ENCODE measurements around the gene SERPINB7. TPM values are rescaled to one million over a fixed set of nuclear protein-coding genes. Genes with fewer than 3 reads are reported as not detected.

The SERPINB7 gene
- total RNA-seq, 1 experiment from 2014 or later: not detected

DNA sequence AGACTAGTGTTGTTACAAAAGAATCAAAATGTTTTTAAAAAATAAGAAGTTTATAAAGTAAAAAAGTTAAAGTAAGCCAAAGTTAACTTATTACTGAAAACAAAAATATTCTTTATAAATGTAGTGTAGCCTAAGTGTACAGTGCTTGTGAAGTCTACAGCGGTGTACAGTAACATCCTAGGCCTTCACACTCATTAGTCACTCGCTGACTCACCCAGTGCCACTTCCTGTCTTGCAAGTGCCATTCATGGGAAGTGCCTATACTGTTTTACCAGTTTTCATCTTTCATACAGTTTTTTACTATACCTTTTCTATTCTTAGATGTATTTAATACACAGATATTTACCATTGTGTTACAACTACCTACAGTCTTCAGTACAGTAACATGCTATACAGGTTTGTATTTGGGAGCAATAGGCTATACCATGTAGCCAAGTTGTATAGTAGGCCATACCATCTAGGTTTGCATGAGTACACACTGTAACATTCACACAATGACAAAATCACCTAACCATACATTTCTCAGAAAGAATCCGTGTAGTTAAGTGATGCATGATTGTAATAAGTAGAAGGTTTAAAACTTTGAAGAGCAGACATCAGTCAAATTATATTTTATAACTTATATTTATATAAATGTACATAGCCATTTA lies 13.4 kb downstream of the SERPINB7 start:
- no peak overlapping the region for H4K91ac ChIP-seq (ENCODE audit: insufficient read length, low read depth, low read length)
- H3K4me1 ChIP-seq (ENCODE audit: insufficient read depth, low read length): no peaks in the 10 kb centered on the region
- H3K4ac ChIP-seq (ENCODE audit: low read depth, low read length): no peak overlapping the region
- no peak overlapping the region for H2AFZ ChIP-seq (ENCODE audit: low read length)
- Mint-ChIP-seq H3K36me3 (ENCODE audit: insufficient read depth in 1 of 3, low read depth in 3 of 3) (no peaks in the 10 kb centered on the region), H3K4me3 (no peak overlapping the region), H3K4me1 (no peaks in the 10 kb centered on the region), H3K27me3 (ENCODE audit: low read depth) (no peaks in the 10 kb centered on the region), H3K9me3 (no peaks in the 10 kb centered on the region), H3K27ac (peak overlapping the region in 1 of 3 experiments; percentile 44; a peak in 1 of 7 replicates)
- no peak overlapping the region for H2BK20ac ChIP-seq (ENCODE audit: low read depth, low read length, poor library complexity, severe bottlenecking)
- no peak overlapping the region for H2BK12ac ChIP-seq (ENCODE audit: insufficient read length, low read depth, low read length)
- H4K20me1 ChIP-seq (ENCODE audit: control insufficient read depth, insufficient read depth, insufficient read length): no peaks in the 10 kb centered on the region
- H3K79me1 ChIP-seq (ENCODE audit: insufficient read depth, low read depth, low read length, poor library complexity, severe bottlenecking): no peaks in the 10 kb centered on the region
- no peak overlapping the region for H4K5ac ChIP-seq (ENCODE audit: insufficient read length, low read depth, low read length)
- no peaks in the 10 kb centered on the region for H3K23me2 ChIP-seq (ENCODE audit: insufficient read length, low read depth, low read length, poor library complexity, severe bottlenecking)
- H3K79me2 ChIP-seq (ENCODE audit: insufficient read depth, low read length): no peaks in the 10 kb centered on the region
- DNase-seq: no peak
- no CpG with 5 or more reads among the region's 3 CpGs for WGBS (ENCODE audit: extremely low coverage, insufficient read length, low lambda C conversion rate)
- H2BK15ac ChIP-seq (ENCODE audit: low read depth, low read length): no peak overlapping the region
- H3K23ac ChIP-seq (ENCODE audit: insufficient read length, low read depth, low read length): no peak overlapping the region
- TF ChIP-seq, protein P1, sequence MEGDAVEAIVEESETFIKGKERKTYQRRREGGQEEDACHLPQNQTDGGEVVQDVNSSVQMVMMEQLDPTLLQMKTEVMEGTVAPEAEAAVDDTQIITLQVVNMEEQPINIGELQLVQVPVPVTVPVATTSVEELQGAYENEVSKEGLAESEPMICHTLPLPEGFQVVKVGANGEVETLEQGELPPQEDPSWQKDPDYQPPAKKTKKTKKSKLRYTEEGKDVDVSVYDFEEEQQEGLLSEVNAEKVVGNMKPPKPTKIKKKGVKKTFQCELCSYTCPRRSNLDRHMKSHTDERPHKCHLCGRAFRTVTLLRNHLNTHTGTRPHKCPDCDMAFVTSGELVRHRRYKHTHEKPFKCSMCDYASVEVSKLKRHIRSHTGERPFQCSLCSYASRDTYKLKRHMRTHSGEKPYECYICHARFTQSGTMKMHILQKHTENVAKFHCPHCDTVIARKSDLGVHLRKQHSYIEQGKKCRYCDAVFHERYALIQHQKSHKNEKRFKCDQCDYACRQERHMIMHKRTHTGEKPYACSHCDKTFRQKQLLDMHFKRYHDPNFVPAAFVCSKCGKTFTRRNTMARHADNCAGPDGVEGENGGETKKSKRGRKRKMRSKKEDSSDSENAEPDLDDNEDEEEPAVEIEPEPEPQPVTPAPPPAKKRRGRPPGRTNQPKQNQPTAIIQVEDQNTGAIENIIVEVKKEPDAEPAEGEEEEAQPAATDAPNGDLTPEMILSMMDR (conservative IDR thresholded peaks at IDR 0.05): no peak
- no peak overlapping the region for H2BK5ac ChIP-seq (ENCODE audit: insufficient read length, low read length)
- no peak overlapping the region for H2AK5ac ChIP-seq (ENCODE audit: insufficient read length, low read length)
- H3T11ph ChIP-seq (ENCODE audit: low read length): no peak overlapping the region
- no peak overlapping the region for H3K56ac ChIP-seq (ENCODE audit: insufficient read length, low read depth, low read length)
- H3K4me2 ChIP-seq (ENCODE audit: insufficient read depth, insufficient read length, low read length): no peak overlapping the region
- H3K9me3 ChIP-seq (ENCODE audit: control insufficient read depth, low read depth, low read length): no peaks in the 10 kb centered on the region
- H3K14ac ChIP-seq (ENCODE audit: insufficient read depth, low read length): no peak overlapping the region
- no peak overlapping the region for H3K9ac ChIP-seq (ENCODE audit: extremely low read depth, insufficient read length, low read length)
- H3K27ac ChIP-seq (ENCODE audit: insufficient read length, low read depth, low read length): no peak overlapping the region
- H3K27me3 ChIP-seq (ENCODE audit: insufficient read depth, low read length): no peaks in the 10 kb centered on the region
- no peak overlapping the region for H3K18ac ChIP-seq (ENCODE audit: insufficient read length, low read depth, low read length)
- no peak overlapping the region for H4K8ac ChIP-seq (replicated peaks; ENCODE audit: insufficient read length, low read depth, low read length)
- no peak overlapping the region for H2BK120ac ChIP-seq (ENCODE audit: low read depth, low read length, poor library complexity, severe bottlenecking)

All from H9 (cell line).